GM19043 (cell line): ENCODE data around the gene SYNGR3.
"Not testable (repeated sequence)": the region's sequence is repeated elsewhere in the genome, so short reads cannot be mapped to it uniquely, and the experiment has no call there.

Experiments used
- ATAC-seq: cut with Tn5 transposase; IDR thresholded peaks from one replicate; pipeline ENCODE4 v1.9.1; 2021; ENCODE audit warnings: low read depth; ENCODE audit not compliant: unreplicated experiment

Gene SYNGR3

DNA sequence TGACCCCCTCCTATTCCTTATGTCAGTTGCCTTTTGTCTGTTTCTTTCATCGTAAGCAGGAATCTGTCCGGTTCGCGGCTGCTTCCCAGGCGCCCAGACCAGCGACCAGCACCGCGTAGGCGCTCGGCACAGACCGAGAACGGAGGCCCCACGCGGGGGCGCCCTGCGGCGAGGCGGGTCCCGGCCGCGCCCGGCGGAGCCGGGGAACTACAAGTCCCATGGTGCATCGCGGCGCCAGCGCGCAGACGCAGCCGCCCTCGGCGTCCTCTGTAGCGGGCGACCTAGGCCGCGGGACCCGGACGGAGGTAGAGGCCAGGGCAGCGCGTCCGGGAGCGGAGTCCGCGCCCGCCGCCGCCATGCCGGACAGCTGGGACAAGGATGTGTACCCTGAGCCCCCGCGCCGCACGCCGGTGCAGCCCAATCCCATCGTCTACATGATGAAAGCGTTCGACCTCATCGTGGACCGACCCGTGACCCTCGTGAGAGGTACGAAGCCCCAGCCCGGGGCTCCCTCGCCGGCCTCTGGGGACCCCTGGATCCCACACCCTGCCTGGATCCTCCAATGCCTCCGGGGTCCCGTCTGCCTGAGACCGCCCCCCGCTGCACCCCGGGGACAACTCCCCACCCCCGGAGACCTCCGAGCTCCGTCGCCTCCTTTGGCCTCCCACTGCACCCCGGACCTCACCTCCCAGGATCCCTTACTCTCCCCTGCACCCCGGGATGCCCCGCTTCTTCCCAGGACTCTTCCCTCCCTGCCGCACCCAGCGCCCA lies 30.3 kb upstream of the SYNGR3 start, which contains the start of gene NDUFB10:
NDUFB10 (plus strand) TSS at position 270 of the 771 bp plus-strand sequence; CDS start at position 357, 87 bp downstream.
- peak; percentile 63 for ATAC-seq

DNA sequence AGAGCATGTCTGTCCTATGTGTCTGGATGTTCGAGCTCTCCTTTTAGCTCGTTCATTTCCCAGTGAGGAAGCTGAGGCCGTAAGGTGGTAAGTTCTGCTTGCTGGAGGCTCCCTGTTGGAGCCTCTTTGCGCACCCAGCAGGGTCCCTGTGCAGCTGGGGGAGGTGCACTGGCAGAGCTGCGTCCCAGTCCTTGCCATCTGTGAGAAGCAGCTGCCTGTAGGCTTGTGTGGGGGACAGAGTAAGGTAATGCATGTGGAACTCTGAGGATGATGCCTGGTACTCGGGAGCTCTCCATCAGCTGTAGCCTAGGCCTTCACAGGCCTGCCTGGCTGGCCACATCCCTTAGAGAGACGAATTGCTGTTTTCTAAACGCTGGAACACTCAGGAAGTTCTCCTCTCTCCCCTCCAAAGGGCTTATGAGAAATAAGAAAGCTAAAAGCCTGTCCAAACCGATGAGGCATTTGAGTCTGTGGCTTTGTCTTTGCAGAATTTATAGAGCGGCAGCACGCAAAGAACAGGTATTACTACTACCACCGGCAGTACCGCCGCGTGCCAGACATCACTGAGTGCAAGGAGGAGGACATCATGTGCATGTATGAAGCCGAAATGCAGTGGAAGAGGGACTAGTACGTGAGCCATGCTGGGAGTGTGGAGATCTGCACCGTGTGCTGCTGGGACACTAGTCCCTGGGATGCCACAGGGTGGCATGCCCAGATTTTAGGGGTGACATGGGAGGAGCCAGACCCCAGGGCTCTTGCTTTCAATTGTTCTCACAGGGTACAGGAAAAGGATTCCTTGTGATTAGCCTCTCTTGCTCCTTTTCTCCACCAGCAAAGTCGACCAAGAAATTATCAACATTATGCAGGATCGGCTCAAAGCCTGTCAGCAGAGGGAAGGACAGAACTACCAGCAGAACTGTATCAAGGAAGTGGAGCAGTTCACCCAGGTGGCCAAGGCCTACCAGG lies 28.8 kb upstream of the SYNGR3 start:
- ATAC-seq = no peak

DNA sequence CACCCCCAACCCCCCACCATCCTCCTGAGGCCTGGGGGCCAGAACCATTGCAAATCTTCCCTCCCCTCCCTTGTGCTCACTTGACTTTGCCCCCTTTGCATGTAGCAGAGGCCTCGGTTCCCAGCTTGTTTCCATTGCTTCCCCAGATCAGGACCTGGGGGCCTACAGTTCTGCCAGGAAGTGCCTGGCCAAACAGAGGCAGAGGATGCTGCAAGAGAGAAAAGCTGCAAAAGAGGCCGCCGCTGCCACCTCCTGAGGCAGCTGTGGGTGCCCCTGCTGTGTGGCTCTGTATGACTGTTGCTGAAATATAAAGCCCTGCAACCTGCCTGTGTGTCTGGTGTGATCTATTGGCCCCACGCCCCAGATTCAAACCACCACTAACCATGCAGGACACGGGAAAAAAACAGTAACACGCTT lies 28.1 kb upstream of the SYNGR3 start:
- ATAC-seq = no peak

DNA sequence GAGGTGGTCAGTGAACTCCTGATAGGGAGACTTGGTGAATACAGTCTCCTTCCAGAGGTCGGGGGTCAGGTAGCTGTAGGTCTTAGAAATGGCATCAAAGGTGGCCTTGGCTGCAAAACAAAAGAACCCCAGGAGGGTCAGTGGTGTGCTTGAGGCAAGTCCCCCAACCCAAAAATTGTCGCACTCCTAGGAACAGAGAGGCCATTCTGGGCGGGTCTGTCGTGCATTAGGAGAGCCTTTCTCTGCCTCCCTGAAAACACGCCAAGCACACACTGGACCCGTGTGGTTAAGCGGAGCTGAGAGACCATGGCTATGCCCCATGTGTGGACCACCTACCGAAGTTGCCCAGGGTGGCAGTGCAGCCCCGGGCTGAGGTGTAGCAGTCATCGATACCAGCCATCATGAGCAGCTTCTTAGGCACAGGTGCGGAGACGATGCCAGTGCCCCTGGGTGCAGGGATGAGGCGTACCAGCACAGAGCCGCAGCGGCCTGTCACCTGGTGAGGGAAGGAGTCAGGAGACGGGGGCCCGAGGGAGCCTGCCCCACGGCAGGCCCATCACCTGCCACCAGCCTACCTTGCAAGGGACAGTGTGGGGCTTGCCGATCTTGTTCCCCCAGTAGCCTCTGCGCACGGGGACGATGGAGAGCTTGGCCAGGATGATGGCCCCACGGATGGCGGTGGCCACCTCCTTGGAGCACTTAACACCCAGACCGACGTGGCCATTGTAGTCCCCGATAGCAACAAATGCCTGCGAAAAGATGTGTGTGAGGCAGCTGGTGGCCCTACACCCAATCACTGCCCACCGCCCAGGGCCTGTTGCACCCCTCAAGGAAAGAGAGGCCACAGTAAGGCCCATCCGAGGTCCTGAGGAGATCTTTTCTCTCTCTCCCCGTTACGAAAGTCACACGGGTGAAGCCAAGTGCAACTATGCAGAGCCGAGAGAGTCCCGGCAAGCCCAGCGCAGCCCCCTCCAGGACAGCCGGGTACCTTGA lies 27.3 kb upstream of the SYNGR3 start:
- not testable (repeated sequence) for ATAC-seq

- peak; percentile 4 for ATAC-seq
Observed at GRCh38 chr16:1963806-1964505, 25.8 kb upstream of the SYNGR3 start.

GRCh38 chr16:1964506-1965395 lies 25.0 kb upstream of the SYNGR3 start, which contains the start of gene RPS2:
Gene RPS2, minus strand, starts transcription at chr16:1964826. Its CDS starts 201 bp downstream, at chr16:1964625.
- peak; percentile 76 for ATAC-seq

DNA sequence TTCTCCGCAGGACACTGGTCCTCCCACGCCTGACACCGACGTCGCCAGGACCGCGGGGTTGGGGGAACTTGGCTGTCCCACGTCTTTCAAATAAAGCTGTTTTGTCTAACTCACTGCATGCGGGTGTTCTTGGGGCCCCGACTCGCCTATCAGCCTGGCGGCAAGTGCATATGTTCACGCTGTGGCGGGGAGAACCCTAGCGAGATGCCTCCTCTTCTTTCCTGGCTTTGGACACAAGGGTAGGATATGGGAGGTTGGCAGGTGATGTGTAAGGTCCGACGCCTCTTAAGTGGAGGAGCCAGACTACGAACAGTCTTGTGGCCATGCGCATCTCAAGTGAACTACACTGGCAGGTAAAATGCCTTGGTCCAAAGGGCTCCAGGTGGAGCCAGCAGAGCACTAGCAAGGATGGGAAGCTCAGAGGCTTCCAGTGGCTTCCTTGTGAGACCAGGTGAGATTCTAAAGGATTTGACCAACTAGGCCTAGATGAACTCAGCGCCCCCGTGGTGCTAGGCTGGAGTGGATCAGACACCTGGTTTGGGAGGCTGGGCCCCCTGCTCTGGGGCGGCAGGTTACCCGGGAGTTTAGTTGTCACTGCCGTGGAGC lies 24.3 kb upstream of the SYNGR3 start:
- no peak for ATAC-seq

- no peak for ATAC-seq
Observed at GRCh38 chr16:1966460-1966859, 23.3 kb upstream of the SYNGR3 start, which contains the start of gene RNF151. Gene RNF151, plus strand, starts transcription at chr16:1966856. Its CDS starts 26 bp downstream, at chr16:1966882.

DNA sequence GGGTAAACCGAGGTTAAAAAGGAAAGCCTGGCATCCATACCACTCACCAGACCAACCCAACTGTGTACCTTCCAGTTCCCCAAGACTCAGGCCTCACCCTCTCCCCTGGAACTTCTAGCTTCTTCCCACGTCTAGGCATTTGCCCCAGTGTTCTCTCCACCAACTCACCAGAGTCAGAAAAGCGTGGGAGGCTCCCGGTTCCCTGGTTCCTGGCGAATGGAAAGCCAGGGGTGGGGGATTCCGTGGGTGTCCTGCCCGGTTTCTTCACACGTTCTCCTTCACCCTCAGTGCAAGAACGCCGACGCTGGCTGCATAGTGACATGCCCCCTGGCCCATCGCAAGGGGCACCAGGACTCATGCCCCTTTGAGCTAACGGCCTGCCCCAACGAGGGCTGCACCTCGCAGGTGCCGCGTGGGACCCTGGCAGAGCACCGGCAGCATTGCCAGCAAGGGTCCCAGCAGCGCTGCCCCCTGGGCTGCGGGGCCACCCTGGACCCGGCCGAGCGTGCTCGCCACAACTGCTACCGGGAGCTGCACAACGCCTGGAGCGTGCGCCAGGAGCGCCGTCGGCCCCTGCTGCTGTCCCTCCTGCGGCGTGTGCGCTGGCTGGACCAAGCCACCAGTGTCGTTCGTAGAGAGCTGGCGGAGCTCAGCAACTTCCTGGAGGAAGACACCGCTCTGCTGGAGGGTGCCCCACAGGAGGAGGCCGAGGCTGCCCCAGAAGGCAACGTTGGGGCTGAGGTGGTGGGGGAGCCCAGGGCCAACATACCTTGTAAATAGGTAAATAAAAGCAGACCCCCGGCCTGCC lies 21.4 kb upstream of the SYNGR3 start:
- ATAC-seq = no peak

- ATAC-seq = peak; percentile 76
Observed at GRCh38 chr16:1971796-1972489, 17.8 kb upstream of the SYNGR3 start, which contains the start of gene TBL3. Gene TBL3, plus strand, starts transcription at chr16:1972053. Its CDS starts 112 bp downstream, at chr16:1972165.

DNA sequence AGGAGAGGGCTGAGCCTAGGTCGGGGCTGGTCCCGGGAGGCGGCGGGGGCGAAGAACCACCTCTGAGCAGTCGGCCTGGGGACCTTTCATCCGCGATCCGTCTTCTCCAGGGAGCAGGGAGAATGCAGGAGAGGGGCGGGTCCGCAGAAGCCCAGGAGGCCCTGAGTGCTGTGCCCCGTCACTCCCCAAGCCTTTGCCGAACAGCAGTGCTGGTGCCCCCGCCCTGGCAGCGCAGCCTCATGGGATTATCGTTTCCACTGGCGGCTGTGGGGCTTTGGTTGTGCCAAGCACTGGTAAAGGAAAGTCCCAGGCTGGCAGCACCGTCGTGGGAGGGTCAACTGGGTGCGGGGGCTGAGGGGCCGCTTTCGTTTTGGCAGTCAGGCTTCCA lies 17.3 kb upstream of the SYNGR3 start:
- ATAC-seq = no peak

- ATAC-seq = no peak
Observed at GRCh38 chr16:1973461-1974156, 16.2 kb upstream of the SYNGR3 start.

GRCh38 chr16:1974157-1975070 lies 15.4 kb upstream of the SYNGR3 start:
- ATAC-seq = no peak

GRCh38 chr16:1975432-1976215 lies 14.1 kb upstream of the SYNGR3 start:
- no peak for ATAC-seq
